BLaER1 treated with 17β-estradiol and CSF1 and Interleukin-3, amounts not matched to agents 10 nM and 100 nM (cell line): ENCODE measurements around the gene ABLIM2.
A peak's percentile ranks its signal among the peaks of the same experiment; 100 is the strongest.

Experiments used
- H3K27ac ChIP-seq, 11 experiments: shearing (Covaris generic); formaldehyde crosslinking; 2 replicates each; pipeline ENCODE4 v1.8.1; 2022
- H3K27me3 ChIP-seq, 11 experiments: shearing (Covaris generic); formaldehyde crosslinking; 2 replicates each; pipeline ENCODE4 v1.8.1; 2022
- H3K36me3 ChIP-seq, 11 experiments: shearing (Covaris generic); formaldehyde crosslinking; 2 replicates each; pipeline ENCODE4 v1.8.1; 2022
- H3K4me1 ChIP-seq, 10 experiments: shearing (Covaris generic); formaldehyde crosslinking; 2 replicates each; pipeline ENCODE4 v1.8.1; 2022
- H3K4me2 ChIP-seq, 11 experiments: shearing (Covaris generic); formaldehyde crosslinking; 2 replicates each; pipeline ENCODE4 v1.8.1; 2022
- H3K4me3 ChIP-seq, 10 experiments: shearing (Covaris generic); formaldehyde crosslinking; 2 replicates each; pipeline ENCODE4 v1.8.1; 2022
- H3K9ac ChIP-seq, 11 experiments: shearing (Covaris generic); formaldehyde crosslinking; 2 replicates each; pipeline ENCODE4 v1.8.1; 2022
- H3K9me3 ChIP-seq, 11 experiments: shearing (Covaris generic); formaldehyde crosslinking; replicated peaks in 1 of 11; 2 replicates each; pipeline ENCODE4 v1.8.1; 2022
- H4K20me1 ChIP-seq, 11 experiments: shearing (Covaris generic); formaldehyde crosslinking; 2 replicates each; pipeline ENCODE4 v1.8.1; 2022
- Cebpa-rat ChIP-seq, 11 experiments: shearing (Covaris generic); IDR thresholded peaks; 2 replicates each; pipeline ENCODE4 v1.8.1; 2022

Gene ABLIM2

DNA sequence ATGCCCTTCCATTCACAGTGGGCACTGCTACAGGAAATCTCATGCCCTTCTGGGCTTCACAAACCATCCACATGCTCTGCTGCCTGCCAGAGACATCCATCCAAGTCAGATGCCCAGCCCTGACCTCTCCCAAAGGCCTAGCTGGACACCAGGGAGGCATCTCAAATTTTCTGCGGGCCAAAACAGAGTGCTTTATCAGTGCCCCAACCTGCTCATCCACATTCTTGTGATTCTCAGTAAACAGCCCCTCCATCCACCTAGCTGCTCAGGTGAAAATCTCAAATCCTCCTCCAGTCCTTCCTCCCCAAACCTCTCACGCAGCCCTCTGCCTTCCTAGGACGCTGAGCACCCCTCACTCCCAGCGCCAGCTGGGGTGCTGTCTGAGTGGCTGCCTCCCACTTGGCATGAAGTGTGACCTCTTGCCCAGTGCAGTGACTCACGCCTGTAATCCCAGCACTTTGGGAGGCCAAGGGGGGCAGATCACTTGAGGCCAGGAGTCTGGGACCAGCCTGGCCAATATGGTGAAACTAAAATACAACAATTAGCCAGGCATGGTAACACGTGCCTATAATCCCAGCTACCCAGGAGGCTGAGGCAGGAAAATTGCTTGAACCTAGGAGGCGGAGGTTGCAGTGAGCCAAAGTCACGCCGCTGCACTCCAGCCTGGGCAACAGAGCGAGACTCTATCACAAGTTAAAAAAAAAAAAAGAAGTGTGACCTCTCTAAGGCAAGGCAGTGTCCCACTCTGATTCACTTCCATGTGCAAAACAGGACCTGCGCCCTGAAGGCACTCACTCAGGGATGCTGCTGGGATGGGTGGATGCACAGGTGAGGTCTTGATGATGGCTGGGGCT, 217.3 kb downstream of the ABLIM2 start:
- H3K27me3 ChIP-seq, result peaks cover 15 to 32% (median 26%) of the 10 kb centered on the region in 11 experiments
- no peaks in the 10 kb centered on the region for H3K36me3 ChIP-seq
- H3K27ac ChIP-seq, result no peak overlapping the region
- TF ChIP-seq Cebpa-rat (IDR thresholded peaks at IDR 0.05), result no peak
- H3K4me3 ChIP-seq, result no peak overlapping the region
- no peak overlapping the region for H3K4me2 ChIP-seq
- peaks cover 0 to 25% (median 8%) of the 10 kb centered on the region in 11 experiments; a peak in 7 of 22 replicates for H4K20me1 ChIP-seq
- H3K4me1 ChIP-seq, result peaks cover 16 to 36% (median 21%) of the 10 kb centered on the region in 10 experiments
- no peaks in the 10 kb centered on the region for H3K9me3 ChIP-seq
- H3K9ac ChIP-seq, result no peak overlapping the region

DNA sequence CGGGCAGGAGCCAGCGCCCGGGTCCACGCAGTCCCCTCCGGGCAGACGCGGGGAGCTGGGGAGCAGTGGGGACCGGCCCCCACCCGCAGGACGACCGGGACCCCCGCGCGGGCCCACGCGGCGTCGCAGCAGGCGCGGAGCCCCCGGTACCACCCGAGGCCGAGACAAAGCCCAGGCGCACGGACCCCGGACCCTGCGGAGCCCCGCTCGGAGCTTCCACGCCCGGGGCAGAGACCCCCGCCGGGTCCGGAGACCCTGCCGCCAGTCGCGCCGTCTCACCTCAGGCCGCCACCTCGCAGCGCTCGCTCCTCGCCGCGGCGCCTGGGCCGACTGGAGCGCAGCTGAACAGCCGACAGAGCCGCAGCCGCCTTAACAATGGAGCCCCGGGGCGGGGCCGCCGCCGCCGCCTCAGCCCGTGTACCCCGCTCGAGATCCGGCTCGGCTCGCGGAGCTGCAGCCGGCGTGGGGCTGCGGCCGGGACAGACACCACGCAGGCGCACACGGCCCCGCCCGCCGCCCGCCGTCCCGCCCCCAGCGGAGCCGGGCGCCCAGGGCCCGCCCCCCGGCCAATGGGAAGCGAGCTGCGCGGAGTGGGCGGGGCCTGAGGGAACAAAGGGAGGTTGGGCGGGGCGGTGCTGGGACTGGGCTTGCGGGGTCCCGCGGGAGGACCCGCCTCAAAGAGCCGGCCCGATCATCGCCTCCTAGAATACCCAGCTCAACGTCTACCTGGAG, 219.1 kb downstream of the ABLIM2 start, which contains the start of gene AFAP1:
AFAP1 (minus strand) TSS at position 485 of the 732 bp plus-strand sequence. CDS start 67,783 bp downstream, outside the sequence.
- Histone ChIP-seq H3K27ac (peak within 1 kb of the TSS; percentile 59 to 82 (median 79); a peak in 21 of 22 replicates), H3K36me3 (no peaks in the 10 kb centered on the region), H3K4me3 (peak within 1 kb of the TSS; percentile 72 to 88 (median 82)), H3K27me3 (peaks cover 15 to 37% (median 26%) of the 10 kb centered on the region in 11 experiments), H4K20me1 (peaks cover 0 to 40% (median 8%) of the 10 kb centered on the region in 11 experiments; a peak in 9 of 22 replicates), H3K4me1 (peaks cover 16 to 36% (median 21%) of the 10 kb centered on the region in 10 experiments), H3K4me2 (peak within 1 kb of the TSS; percentile 97 to 100 (median 99)), H3K9me3 (no peaks in the 10 kb centered on the region), H3K9ac (peak within 1 kb of the TSS; percentile 77 to 91 (median 86))
- no peak for TF ChIP-seq Cebpa-rat (IDR thresholded peaks at IDR 0.05)

- Histone ChIP-seq H3K9ac (peak overlapping the region; percentile 77 to 91 (median 86)), H3K27ac (peak overlapping the region; percentile 59 to 82 (median 79); a peak in 21 of 22 replicates), H3K4me3 (peak overlapping the region; percentile 72 to 88 (median 82)), H3K27me3 (peaks cover 15 to 37% (median 26%) of the 10 kb centered on the region in 11 experiments), H3K36me3 (no peaks in the 10 kb centered on the region), H4K20me1 (peaks cover 0 to 47% (median 8%) of the 10 kb centered on the region in 11 experiments; a peak in 9 of 22 replicates), H3K9me3 (no peaks in the 10 kb centered on the region), H3K4me1 (peaks cover 16 to 44% (median 21%) of the 10 kb centered on the region in 10 experiments), H3K4me2 (peak overlapping the region; percentile 97 to 100 (median 99))
- no peak for TF ChIP-seq Cebpa-rat (IDR thresholded peaks at IDR 0.05)
These were observed 219.8 kb downstream of the ABLIM2 start for GRCh38 chr4:7938609-7939376.

DNA sequence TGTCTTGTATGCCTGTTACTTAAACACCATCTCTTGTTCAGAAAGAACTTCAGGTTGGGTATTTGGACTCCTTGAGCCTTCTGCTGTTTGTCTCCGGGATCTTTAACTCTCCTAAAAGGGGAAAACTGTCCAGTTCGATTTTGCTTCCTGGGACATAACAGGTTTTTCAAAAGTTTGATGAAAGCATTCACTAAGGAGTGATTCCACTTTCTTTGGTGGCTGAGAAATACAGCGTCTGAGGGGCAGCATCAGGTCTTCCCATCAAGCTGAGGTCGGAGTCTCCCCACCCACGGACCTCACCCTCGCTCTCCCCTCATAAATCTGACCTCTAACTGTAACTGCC, 220.4 kb downstream of the ABLIM2 start:
- H3K4me3 ChIP-seq, result peak overlapping the region; percentile 72 to 88 (median 82); a peak in 19 of 20 replicates

DNA sequence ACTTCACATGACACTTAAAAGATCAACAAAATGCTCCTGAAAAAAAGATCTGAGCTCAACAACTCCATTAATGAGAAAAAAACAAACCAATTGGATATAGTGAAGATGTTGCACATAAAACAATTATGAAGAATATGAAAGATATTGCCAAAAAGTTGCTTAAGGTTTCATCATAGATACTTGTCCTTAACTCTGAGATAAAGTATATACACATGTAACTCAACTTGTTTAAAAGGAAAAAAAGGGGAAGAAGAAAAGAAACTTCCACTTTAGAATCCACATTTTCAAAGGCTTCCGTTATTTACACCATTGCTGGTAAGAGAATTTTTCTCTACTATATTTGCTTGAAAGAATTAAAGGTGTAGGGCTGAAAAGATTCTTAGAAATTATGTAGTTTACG, 221.6 kb downstream of the ABLIM2 start:
- Histone ChIP-seq H3K4me1 (peaks cover 16 to 40% (median 21%) of the 10 kb centered on the region in 10 experiments), H4K20me1 (peaks cover 0 to 47% (median 8%) of the 10 kb centered on the region in 11 experiments; a peak in 9 of 22 replicates), H3K27ac (no peak overlapping the region), H3K4me2 (peak overlapping the region in 3 of 11 experiments; percentile 97 to 100 (median 98); a peak in 3 of 22 replicates), H3K9me3 (no peaks in the 10 kb centered on the region), H3K27me3 (peaks cover 15 to 37% (median 26%) of the 10 kb centered on the region in 11 experiments), H3K4me3 (no peak overlapping the region), H3K36me3 (no peaks in the 10 kb centered on the region), H3K9ac (no peak overlapping the region)
- no peak for TF ChIP-seq Cebpa-rat (IDR thresholded peaks at IDR 0.05)

More for the DNA sequence above, 220.4 kb downstream of the ABLIM2 start:
- peak overlapping the region in 8 of 11 experiments; percentile 80 to 91 (median 87); a peak in 11 of 22 replicates for H3K9ac ChIP-seq
- H3K9me3 ChIP-seq, result no peaks in the 10 kb centered on the region
- peak overlapping the region; percentile 97 to 100 (median 99) for H3K4me2 ChIP-seq
- H3K36me3 ChIP-seq, result no peaks in the 10 kb centered on the region
- peaks cover 16 to 41% (median 21%) of the 10 kb centered on the region in 10 experiments for H3K4me1 ChIP-seq
- no peak for TF ChIP-seq Cebpa-rat (IDR thresholded peaks at IDR 0.05)
- peaks cover 15 to 37% (median 26%) of the 10 kb centered on the region in 11 experiments for H3K27me3 ChIP-seq
- peaks cover 0 to 47% (median 8%) of the 10 kb centered on the region in 11 experiments; a peak in 9 of 22 replicates for H4K20me1 ChIP-seq
- H3K27ac ChIP-seq, result peak overlapping the region in 1 of 11 experiments; percentile 79; a peak in 1 of 22 replicates

DNA sequence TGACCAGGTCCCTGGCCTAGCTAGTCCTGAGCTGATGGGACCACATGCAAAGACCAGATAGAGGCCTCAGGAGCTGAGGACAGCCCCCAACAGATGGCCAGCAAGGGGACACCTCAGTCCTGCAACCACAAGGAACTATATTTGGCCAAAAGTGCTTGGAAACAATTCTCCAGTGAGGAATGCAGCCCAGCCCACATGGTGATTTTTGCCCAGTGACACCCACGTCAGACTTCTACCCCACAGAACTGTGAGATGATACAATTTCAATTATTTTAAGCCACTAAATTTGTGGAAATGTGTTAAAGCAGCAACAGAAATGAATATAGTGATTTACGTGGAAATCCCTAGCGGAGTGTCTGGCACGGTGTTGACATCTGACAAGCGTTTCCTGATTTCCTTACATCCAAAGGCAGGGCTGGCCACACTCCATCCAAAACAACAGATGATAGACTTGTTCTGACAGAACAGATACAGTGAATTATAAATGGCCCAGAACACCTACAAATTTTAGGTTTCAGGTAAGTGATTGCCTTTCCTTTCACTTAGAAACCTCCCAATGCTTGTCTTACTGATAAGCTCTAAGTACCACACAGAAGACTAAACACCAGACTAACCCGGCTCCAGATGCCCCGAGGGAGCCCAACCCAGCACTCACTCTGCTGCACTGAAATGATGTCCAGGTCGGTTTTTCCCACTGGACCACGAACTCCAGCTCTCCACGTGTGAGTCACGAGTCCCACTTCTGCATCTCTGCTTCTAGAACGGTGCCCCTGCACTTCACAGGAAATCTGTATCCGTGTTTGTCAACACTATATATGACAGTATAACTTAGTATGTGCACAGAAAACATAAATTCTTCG, 224.7 kb downstream of the ABLIM2 start:
- Histone ChIP-seq H3K4me3 (no peak overlapping the region), H3K4me1 (peaks cover 10 to 39% (median 11%) of the 10 kb centered on the region in 10 experiments), H3K4me2 (peak overlapping the region in 4 of 11 experiments; percentile 1 to 29 (median 18); a peak in 3 of 22 replicates), H3K9ac (no peak overlapping the region), H4K20me1 (peaks cover 0 to 64% (median 15%) of the 10 kb centered on the region in 11 experiments; a peak in 12 of 22 replicates), H3K9me3 (no peaks in the 10 kb centered on the region), H3K36me3 (no peaks in the 10 kb centered on the region), H3K27me3 (peaks cover 9 to 30% (median 19%) of the 10 kb centered on the region in 11 experiments), H3K27ac (no peak overlapping the region)
- TF ChIP-seq Cebpa-rat (IDR thresholded peaks at IDR 0.05), result no peak

GRCh38 chr4:7932287-7932686, 226.3 kb downstream of the ABLIM2 start:
- Histone ChIP-seq H3K4me1 (peaks cover 0 to 23% (median 0%) of the 10 kb centered on the region in 10 experiments; a peak in 6 of 20 replicates), H3K36me3 (no peaks in the 10 kb centered on the region), H3K4me3 (no peak overlapping the region), H3K27ac (no peak overlapping the region), H3K4me2 (no peak overlapping the region), H3K27me3 (peaks cover 0 to 14% (median 5%) of the 10 kb centered on the region in 11 experiments; a peak in 13 of 22 replicates), H3K9ac (no peak overlapping the region), H3K9me3 (no peaks in the 10 kb centered on the region), H4K20me1 (peaks cover 0 to 54% (median 19%) of the 10 kb centered on the region in 11 experiments; a peak in 11 of 22 replicates)
- no peak for TF ChIP-seq Cebpa-rat (IDR thresholded peaks at IDR 0.05)
